GM12865 (cell line): ENCODE data around the gene TPCN2.

Experiments
- DNase-seq: peaks from one replicate; pipeline ENCODE4 v3.0.0; 2010; ENCODE audit warnings: low read depth
- H3K4me3 ChIP-seq: 2 replicates; pipeline ENCODE4 v1.5.1; 2011; ENCODE audit warnings: mild to moderate bottlenecking, low read depth, low read length, control low read depth
- CTCF ChIP-seq: IDR thresholded peaks from 2 replicates; pipeline ENCODE4 v1.5.1; 2011; ENCODE audit warnings: low read length, control low read depth, low read depth, inconsistent platforms; ENCODE audit not compliant: insufficient read depth; ENCODE audit errors: missing control alignments

TPCN2 gene

GRCh38 chr11:69152733-69153421 is 104.1 kb downstream of the TPCN2 start:
- TF ChIP-seq CTCF = no peak
- no peak for DNase-seq
- no peak overlapping the region for H3K4me3 ChIP-seq

GRCh38 chr11:69153661-69154060 is 104.9 kb downstream of the TPCN2 start:
- H3K4me3 ChIP-seq = no peak overlapping the region
- no peak for TF ChIP-seq CTCF
- DNase-seq = no peak

- DNase-seq = no peak
- no peak overlapping the region for H3K4me3 ChIP-seq
- no peak for TF ChIP-seq CTCF
Measured at GRCh38 chr11:69154211-69154913, 105.6 kb downstream of the TPCN2 start.

GRCh38 chr11:69154938-69155301 is 106.2 kb downstream of the TPCN2 start:
- no peak for TF ChIP-seq CTCF
- H3K4me3 ChIP-seq = no peak overlapping the region
- DNase-seq = no peak

- DNase-seq = peak; percentile 70
- TF ChIP-seq CTCF = no peak
- H3K4me3 ChIP-seq = peak within 1 kb of the TSS; percentile 63
Measured at GRCh38 chr11:69155302-69156234, 106.8 kb downstream of the TPCN2 start, which contains the start of gene SMIM38. Gene SMIM38, plus strand, starts transcription at chr11:69155935. Its CDS starts 1,912 bp downstream, at chr11:69157847.

GRCh38 chr11:69156235-69156639 is 107.5 kb downstream of the TPCN2 start:
- DNase-seq = peak; percentile 32
- peak overlapping the region; percentile 63 for H3K4me3 ChIP-seq
- no peak for TF ChIP-seq CTCF
